GM19397 (cell line): ENCODE data around the gene ARID2.

ENCODE experiments used
- ATAC-seq: cut with Tn5 transposase; IDR thresholded peaks from one replicate; pipeline ENCODE4 v1.9.1; 2021; ENCODE audit warnings: mild to moderate bottlenecking, moderate library complexity; ENCODE audit not compliant: unreplicated experiment

The ARID2 gene

DNA sequence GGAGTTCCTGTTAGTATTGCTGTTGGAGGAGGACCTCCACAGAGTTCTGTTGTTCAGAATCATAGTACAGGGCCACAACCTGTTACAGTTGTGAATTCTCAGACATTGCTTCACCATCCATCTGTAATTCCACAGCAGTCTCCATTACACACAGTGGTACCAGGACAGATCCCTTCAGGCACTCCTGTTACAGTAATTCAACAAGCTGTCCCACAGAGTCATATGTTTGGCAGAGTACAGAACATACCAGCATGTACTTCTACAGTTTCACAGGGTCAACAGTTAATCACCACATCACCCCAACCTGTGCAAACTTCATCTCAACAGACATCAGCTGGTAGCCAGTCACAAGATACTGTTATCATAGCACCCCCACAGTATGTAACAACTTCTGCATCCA, 120.8 kb downstream of the ARID2 start:
- ATAC-seq = no peak

- ATAC-seq = no peak
Observed at GRCh38 chr12:45852508-45852907, 123.0 kb downstream of the ARID2 start.

DNA sequence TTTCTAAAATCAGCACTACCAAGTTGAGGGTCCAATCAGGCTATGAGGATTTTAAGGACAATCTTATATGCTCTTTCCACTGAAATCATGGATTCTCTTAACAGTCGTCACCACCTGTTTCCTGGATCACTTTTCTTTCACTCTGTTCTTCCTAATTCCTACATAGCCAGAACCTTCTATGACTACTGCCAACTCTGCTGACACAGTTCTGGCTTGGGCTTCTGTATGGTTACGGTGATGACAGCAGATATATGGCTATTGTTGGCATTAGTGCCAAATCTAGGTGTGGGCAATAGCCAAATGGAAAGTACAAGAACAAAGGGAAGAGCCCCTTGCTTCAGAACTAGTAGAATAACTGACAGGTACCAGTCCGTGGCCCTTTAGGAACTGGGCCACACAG, 124.0 kb downstream of the ARID2 start:
- no peak for ATAC-seq

DNA sequence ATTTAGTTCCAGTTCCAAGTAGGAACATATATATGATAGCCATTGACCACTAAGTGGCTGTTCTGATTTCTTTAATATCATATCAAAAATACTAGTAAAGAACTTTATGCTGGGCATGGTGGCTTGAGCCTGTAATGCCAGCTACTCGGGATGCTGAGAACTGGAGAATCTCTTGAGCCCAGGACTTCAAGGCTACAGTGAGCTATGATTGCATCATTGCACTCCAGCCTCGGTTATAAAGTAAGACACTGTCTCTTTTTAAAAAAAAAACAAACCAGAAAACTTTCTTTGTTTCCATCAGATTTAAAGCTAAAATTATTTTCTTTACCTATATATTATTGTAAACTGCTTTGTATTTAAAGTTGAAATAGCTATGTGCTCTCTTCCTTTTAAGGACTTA, 133.8 kb downstream of the ARID2 start:
- no peak for ATAC-seq

DNA sequence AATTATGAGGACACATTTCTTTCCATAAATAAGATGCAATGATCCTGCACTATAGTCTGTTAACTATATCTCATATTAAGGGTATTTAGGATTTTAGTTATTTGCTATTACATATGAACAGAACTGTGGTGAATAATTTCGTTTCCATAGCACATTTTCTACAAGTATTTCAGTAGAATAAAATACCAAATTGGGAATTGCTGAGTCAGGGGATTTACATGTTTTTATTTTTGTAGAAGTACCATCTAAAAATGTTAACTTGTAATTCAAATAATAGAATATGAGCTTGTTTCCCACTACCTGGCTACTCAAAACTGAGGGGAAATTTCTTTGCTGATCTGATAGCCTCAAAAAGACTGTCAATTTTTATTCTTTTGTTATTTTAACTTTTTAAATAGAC, 136.8 kb downstream of the ARID2 start:
- ATAC-seq = no peak

DNA sequence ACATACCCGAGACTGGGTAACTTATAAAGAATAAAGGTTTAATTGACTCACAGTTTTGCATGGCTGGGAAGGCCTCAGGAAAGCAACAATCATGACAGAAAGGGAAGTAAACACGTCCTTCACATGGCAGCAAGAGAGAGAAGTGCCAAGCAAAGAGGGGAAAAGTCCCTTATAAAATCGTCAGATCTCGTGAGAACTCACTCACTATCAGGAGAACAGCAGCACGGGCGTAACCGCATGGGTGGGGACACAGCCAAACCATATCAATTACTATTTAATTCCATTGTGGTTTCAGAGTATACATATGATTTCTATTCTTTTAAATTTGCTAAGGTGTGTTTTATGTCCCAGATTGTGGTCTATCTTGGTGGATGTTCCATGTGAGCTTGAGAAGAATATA, 142.9 kb downstream of the ARID2 start:
- ATAC-seq = no peak

DNA sequence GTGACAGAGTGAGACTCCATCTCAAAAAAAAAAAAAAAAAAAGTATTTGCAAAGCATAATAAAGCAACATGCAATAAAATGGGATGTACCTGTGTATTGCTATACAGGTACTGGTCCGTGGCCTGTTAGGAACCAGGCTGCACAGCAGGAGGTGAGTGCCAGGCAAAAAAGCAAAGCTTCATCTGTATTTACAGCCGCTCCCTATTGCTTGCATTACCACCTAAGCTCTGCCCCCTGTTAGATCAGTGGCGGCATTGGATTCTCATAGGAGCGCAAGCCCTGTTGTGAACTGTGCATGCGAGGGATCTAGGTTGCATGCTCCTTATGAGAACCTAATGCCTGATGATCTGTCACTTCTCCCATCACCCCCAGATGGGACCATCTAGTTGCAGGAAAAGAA, 147.6 kb downstream of the ARID2 start:
- no peak for ATAC-seq

GRCh38 chr12:45878630-45879255, 149.2 kb downstream of the ARID2 start:
- ATAC-seq = no peak

DNA sequence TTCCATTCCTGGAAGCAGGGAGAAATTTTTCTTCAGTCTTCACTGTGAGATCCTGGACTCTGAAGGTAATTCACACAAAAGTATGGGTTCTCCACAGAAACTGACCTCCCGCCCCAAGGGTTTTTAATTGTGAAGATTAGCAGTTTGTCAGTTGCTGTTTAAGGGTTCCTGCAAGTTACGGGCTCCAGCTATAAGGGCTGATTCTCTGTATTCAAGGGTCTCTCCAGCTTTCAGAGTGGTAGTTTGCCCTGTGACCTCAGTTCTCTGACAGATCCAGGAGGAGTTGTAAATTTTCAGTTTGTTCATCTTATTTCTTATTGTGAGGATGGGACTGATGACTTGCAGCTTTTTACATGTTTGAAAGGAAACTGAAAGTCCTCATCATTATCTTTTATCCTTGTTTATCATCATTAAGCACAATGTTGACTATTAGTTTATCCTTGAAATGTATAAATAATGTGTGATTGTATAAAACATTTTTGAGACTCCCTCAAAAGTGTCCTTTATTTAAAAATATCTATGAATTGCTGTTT, 149.9 kb downstream of the ARID2 start:
- no peak for ATAC-seq

GRCh38 chr12:45880533-45880932, 151.0 kb downstream of the ARID2 start:
- ATAC-seq = no peak

GRCh38 chr12:45883187-45883586, 153.7 kb downstream of the ARID2 start:
- no peak for ATAC-seq

DNA sequence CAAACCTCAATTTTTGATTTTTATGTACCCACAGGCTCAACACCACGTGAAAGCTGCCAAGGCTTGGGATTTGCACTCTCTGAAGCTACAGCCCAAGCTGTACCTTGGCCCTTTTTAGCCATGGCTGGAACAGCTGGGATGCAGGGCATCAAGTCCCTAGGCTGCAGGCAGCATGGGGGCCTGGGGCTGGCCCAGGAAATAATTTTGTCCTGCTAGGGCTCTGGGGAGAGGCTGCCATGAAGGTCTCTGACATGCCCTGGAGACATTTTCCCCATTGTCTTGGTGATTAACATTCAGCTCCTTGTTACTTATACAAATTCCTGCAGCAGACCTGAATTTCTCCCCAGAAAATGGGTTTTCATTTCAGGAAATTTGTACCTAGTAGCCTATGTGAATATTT, 157.2 kb downstream of the ARID2 start:
- ATAC-seq = no peak

GRCh38 chr12:45887544-45887943, 158.0 kb downstream of the ARID2 start:
- ATAC-seq = no peak

DNA sequence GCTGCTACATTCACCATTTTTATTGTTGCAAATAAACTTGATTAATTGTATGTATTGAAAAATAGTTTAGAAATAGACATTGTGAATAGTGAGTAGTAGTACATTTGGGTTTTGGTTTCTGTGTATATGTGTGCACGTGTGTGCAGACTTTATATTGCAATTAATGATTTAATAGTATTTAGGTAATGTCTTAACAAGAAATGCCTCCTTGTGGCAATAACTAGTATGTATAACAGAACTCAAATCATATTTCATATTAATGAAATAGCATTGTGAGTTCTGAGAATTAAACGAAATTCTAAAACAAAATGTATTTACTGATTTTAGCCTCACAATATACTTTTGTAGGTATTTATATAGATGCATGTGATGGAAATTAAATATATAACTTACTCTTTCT, 160.8 kb downstream of the ARID2 start:
- no peak for ATAC-seq

GRCh38 chr12:45893240-45893639, 163.7 kb downstream of the ARID2 start:
- ATAC-seq = no peak

GRCh38 chr12:45895961-45896360, 166.5 kb downstream of the ARID2 start:
- ATAC-seq = no peak

GRCh38 chr12:45898094-45898493, 168.6 kb downstream of the ARID2 start:
- no peak for ATAC-seq

DNA sequence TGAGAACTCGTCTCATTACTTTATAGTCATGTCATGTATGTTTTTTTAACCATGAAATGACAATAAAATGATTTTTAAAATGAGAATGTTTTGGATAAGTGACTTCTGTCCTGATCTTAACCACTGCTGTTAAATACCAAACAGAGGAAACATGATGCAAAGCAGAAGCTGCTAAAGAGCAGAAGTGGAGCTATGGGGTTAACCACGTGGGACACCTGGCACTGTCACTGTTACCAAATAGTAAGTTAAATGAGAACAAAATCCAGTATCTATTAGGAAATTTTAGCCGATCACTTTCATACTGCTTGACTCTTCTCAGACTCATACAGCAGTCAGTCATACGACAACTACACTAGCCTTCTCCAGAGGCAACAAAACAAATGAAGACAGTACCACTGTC, 178.4 kb downstream of the ARID2 start:
- peak; percentile 90 for ATAC-seq

GRCh38 chr12:45909041-45909713, 179.7 kb downstream of the ARID2 start:
- no peak for ATAC-seq

DNA sequence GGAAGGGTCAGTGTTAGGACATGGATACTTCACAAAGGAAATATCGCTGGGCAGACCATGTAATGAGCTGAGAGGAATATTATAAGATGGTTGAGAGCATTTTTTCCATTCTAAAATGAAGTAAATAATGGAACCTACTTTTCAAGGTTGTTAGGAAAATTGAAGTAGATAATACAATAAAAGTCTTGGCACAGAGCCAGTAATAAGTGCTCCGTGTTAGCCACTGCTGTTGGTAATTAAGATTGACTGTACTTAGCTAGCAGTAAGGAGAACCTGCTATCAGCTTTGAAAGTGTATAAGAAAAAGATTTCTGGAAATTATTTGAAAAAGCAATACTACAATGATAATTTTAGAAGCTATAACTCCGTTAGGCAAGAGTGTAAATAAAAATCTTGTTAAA, 183.3 kb downstream of the ARID2 start:
- no peak for ATAC-seq

- no peak for ATAC-seq
Observed at GRCh38 chr12:45913631-45914030, 184.1 kb downstream of the ARID2 start.

DNA sequence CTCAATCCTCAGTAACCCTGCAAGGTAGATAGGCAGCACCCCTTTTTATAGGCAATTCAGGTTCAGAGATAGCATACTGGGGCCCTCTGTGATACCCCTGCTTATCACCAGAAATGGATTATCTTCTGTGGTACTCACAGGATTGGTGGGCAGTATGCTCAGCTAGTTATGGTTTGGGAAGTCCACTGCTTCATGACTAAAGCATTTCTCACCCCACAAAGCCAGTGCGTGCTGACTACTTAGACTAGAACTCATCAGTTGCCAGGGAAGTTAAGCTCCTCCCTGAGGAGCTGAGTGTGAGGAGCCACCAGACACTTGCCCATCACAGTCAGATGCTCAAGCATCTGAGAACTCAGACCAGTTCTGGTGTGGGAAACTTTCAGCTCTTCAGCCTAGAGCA, 184.6 kb downstream of the ARID2 start:
- peak; percentile 59 for ATAC-seq

GRCh38 chr12:45915405-45915804, 185.9 kb downstream of the ARID2 start:
- ATAC-seq = no peak
